Right lobe of liver (tissue), 4 donors: ENCODE results near the gene ZNF311.

ENCODE experiments used
- CTCF ChIP-seq, 4 donors: fragments of 200-600 bp in 3 of 4; fragments of 450-650 bp in 1 of 4; IDR thresholded peaks; one replicate each; pipeline versions ENCODE4 v1.5.1 to v1.8.0; 2016 to 2022; ENCODE audit warnings: antibody characterized with exemption in 4 of 4, mild to moderate bottlenecking in 2 of 4
- POLR2A ChIP-seq: fragments of 450-650 bp; IDR thresholded peaks from one replicate; pipeline ENCODE4 v1.6.1; 2017; ENCODE audit warnings: antibody characterized with exemption, mild to moderate bottlenecking
- donor health status: DM: no; HTN: no; CAD: no.
- donor health status: DM: no; HTN: no; CAD: no.
- donor health status: DM: no; HTN: yes; CAD: no.

GRCh38 chr6:28956331-28956730, 48.8 kb downstream of the ZNF311 start:
- TF ChIP-seq CTCF (IDR thresholded peaks at IDR 0.05), result no peak
- TF ChIP-seq POLR2A, result no peak
